SHP77 (cell line): ENCODE measurements around the gene RPS6KA2.
"Not testable (repeated sequence)": the region's sequence is repeated elsewhere in the genome, so short reads cannot be mapped to it uniquely, and the experiment has no call there.

Experiments used
- DNase-seq, 2 experiments: peaks; one replicate each; lab custom pipeline; 2025; lab: John Stamatoyannopoulos, UW

Gene RPS6KA2

DNA sequence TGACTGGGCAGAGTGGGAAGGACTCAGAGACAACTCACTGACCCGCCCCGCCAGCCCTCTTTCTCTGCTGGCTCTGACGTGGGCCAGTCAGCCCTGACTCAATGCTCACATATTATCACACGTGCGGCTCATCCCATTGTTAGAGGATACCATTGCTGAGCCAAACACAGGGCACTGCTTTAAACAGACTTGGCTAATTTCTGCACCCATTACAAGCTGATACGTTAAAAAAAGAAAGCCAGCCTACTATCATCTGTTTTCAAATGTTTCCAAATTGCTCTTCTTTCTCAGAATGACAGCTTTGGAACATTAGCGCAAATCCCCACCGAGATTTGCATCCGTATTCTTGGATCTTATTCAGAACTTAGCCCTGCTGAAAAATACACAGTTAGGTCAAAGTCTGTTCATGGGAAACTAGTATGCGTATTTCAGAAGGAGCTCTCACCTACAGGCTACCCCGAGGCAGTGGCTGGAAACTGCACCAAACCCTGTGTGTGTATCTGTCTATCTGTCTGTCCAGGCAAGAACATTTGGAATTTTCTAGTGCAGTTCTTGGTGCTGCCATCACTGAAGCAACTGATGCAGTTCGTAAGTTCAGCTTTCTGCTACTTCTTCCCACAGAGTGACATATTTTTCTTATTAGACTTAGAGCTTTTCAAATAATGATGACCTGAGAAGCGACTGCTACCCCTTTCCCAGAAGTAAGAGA, 73.3 kb downstream of the RPS6KA2 start:
- no peak for DNase-seq

DNA sequence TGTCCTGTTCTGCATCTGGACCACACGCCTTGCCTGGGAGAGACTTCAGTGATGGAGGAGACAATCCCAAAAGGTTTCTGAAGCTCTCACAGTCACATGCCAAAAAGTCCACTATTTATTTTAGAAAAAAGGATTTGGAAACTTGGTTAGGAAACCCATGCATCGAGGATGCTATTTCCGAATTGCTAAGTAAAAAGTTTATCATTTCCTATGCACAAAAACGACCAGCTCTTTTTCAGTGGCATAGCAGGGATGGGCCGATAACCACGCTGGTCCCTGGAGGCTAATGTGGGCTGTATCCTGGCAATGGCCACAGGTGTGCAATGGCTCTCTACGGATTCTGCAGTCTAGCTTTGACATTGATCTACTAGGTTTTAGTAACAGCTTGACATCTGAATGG, 74.5 kb downstream of the RPS6KA2 start:
- DNase-seq: no peak

DNA sequence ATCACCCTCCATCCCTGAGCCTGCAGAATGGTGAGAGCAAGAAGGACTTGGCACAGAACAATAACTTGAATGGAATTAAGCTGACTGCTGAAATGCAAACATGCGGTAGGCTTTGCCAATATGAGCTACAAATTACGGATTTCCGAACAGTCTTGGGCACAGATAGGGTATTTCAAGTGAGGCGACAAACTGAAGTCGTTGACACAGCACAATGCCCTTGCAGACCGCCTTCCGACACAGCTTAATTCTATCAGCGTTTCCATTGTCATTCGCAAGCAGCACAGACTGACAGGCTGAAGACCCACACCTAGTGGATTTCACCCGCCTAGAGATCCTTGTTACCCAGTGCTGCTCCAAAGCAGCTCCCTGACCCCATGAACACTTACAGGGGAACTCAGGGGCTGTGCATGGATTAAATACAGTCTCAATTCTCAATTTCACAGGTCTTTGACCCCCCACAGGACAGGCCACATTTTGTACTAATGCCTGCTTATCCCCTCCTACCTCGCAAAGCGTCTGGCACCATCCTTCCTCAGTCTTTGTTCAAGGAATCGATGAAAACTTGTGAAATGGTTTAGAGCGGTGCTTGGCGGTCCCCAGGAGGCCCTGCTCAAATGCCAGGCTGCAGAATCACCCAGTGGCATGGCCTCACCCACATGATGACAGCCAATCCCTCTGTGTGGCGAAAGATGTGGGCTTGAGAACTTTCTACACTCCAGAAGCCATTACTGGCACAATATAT, 75.1 kb downstream of the RPS6KA2 start:
- DNase-seq: no peak

DNA sequence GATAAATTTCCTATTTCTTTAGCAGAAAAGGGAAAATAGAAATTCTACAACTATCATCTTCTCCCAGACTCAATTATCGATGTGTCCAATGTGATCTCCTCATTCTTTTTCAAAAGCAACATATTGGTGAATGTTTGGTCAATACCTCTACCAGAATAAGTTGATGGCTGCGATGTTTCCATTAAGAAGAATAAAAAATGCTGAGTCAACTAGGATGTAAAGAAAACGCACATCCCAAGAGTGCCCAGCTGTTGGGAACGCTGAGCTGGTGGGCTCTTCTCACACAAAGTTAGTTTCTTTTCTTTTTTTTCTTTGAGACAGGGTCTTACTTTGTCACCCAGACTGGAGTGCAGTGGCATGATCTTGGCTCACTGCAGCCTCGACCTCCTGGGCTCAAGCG, 80.4 kb downstream of the RPS6KA2 start:
- no peak for DNase-seq

DNA sequence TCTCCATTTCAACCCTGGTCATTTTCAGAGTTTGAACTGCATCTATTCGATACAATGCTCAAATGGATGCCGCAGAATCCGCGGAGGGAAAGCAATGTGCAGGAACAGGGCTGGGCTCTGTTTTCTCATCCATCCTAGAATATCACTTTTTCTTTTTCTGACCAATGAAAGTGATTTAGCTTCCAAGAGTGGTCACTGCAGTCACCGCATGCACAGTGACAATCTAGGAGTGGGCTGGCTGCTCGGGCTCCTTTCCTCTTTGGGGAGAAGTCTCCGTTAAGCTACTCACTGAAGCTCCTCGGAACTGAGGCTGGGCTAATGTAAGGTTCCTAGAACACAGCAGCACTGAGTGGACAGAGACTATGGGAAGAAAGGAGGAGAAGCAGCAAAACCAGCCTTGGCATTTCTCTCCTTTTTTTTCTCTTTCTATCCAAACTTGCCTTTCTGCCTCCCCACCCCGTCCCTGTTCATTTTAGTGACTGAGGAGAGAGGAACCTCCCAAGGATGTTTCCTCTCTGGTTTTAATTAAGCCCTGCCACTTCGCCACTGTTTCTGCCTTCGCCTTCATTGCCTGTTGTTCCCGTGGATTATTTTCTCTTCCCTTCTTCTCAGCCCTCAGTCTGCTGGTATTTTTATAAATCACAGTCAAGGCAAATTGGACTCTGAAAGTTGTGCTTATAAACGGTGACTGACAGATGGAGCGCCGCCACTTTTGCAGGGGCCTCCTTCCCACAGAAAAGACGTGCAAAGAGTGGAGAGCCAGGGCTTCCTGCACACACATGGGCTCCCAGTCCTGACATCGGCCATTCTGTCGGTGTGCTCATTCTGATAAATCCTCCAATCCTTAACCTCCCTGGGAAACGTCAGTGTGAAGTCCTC, 81.7 kb downstream of the RPS6KA2 start:
- no peak for DNase-seq

DNA sequence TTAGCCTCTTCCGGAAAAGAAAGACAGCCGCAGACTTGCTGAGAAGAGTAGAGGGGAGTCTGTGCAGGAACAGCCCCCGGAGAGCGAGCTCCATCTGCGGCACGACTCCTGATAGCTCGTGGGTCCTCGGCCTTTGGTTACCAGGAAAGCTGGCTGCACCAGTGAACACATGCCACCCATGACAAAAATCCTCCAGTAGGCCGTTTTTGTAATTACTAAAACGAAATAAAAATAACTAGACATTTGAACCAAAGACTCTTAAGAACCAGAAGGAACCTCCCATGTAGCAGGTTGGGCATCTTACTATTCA, 82.8 kb downstream of the RPS6KA2 start:
- no peak for DNase-seq

DNA sequence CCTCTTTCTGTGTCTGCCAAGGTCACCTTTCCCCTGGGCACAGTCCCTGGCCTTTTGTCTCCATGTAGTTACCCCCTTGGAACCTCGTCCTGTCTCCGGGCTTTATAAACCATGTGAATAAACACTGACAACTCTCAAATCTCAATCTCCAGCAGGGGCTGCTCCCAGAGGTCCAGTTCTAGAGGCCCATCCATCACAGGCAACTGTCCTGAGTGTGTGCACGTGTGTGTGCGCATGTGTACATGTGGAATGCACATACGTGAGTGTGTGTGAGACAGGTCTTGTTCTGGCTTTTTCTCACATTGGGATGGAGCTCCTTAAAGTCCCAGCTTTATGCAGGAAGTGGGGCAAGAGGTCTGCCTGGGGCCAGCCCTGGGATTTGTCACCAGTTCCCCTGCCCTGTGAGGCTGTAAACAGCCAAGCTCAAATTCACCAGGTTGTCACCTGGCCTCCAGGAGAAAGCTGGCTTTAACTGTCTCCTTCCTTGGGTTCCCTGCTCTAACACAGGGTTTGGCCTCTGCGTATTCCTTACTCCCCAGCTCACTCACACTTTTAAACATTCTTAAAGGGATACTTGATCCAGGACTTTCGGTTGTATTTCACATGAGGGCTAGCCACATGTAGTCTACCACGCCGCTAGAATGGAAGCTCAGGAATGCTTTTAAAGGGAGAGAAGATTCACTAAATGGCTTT, 83.3 kb downstream of the RPS6KA2 start:
- DNase-seq: no peak

DNA sequence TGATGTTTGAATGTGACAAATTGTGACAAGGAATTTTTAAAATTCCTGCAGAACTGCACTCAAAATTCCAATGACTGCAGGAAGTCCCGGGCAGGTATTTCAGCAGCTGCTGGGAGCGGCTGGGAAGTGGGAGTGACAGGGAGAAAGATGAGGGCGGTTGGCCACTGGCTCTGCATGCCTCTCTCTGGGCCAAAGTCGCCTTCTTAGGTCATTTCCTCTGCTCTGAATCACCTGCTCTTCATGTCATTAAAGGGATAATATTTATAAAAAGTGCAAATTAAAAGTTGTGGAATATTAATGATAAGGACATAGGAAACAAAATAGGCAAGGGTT, 84.5 kb downstream of the RPS6KA2 start:
- no peak for DNase-seq

DNA sequence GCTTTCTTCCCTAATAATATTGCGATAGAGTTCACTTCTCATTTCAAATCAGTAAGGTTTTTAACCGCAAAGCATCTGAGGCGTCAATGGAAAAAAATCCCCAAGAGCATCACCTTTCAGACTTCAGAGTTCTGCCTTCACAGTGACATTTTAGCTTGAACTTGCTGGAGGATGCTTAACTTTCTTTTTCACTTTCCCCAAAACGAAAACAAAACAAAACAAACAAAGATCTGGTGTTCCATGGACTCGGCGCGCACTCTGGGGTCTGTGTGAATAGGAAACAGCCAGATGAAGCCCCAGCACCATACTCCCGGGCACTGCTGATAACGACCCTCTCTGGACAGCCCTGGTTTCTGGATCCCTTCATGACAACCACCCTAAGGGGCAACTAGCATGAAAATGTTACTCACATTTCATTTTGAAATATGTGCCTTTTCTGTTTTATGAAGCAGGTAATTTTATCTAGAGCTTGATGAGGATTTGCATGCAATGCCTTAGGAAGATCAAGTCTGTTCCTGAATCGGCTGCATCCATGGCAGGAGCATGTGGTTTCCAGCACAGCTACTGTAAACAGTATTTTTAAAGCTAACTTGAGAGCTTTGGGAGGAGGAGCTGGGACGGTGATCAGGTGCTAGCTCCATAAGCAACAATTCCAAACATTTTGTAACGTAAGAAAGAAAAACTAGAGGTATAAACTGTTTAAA, 85.0 kb downstream of the RPS6KA2 start:
- no peak for DNase-seq

DNA sequence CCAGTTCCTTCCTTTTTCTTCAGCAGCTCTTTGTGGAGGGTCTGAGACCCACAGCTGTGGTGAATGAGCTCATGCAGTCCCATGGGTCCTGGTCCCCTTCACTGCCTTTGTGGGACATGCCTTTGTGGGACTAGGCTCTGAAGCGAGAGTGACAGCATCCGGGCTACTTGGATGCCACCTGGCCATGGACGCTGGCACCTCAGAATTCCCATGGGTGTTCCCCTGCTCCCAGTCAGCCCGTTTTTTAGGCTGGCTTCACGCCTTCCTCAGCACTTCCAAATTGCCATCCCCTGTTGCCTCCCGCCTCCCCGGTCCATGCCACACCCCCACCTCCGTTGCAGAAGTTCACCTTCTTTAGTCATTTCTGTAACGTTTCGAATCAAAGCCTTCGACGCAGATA, 85.7 kb downstream of the RPS6KA2 start:
- no peak for DNase-seq

DNA sequence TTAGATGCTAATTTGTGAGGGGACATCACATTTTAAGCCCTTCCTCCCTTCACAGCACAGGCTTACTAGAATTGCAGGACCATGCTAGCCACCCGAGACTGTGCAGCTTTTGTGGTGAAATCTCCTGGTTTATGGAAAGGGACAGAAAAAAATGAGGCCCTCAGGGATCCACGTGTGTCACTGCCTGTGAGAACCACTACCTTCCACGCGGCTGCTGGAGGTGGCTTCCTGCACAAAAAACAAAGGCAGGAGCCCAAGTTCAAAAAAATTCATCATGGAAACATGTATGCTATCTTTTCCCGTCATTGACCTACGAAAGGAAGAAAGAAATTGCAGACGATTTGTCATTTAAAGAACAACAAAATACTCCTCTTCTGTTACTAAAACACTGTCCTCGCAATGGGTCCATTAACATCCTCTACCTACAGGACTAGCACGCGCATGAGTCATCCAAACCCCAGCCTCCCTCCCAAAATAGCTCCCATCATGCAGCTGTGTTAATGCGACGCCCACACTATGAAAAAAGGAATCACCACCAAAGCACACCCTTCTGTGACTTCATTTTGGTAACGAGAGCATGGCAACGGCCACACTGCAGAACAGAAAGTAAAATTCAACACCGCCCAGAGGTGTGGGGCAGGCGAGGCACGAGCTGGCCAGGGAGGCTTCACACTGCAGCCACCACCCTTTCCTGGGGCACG, 86.3 kb downstream of the RPS6KA2 start:
- DNase-seq: no peak

DNA sequence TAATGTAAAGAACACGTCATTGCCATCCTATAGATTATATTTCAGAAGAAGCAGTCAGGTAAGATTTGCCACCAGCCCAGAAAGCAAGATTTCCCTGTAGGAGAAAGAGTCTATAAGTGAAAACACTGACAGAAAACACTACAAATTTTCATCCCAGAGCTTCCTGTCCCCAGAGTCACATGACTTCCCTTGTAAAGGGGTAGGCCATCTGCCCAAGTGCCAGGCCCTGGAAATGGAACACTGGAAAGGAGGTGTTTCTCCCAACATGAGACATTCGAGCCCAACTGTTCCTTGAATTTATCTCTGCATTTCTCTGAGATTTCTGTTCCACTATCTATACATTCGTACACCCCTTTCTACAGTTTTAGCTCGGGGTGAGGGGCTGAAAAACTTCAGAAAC, 87.5 kb downstream of the RPS6KA2 start:
- no peak for DNase-seq

DNA sequence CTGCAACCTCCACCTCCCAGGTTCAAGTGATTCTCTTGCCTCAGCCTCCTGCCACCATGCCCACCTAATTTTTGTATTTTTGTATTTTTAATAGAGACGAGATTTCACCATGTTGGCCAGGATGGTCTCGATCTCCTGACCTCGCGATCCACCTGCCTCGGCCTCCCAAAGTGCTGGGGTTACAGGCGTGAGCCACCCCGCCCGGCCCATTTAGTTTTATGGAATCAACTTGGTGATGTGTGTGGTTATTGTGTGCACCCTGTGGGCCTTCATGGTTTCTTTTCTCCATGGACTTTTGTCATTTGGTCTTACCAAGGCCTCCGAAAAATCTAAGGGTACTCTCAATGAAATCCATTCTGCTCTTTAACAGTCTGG, 88.1 kb downstream of the RPS6KA2 start:
- DNase-seq: not testable (repeated sequence)

DNA sequence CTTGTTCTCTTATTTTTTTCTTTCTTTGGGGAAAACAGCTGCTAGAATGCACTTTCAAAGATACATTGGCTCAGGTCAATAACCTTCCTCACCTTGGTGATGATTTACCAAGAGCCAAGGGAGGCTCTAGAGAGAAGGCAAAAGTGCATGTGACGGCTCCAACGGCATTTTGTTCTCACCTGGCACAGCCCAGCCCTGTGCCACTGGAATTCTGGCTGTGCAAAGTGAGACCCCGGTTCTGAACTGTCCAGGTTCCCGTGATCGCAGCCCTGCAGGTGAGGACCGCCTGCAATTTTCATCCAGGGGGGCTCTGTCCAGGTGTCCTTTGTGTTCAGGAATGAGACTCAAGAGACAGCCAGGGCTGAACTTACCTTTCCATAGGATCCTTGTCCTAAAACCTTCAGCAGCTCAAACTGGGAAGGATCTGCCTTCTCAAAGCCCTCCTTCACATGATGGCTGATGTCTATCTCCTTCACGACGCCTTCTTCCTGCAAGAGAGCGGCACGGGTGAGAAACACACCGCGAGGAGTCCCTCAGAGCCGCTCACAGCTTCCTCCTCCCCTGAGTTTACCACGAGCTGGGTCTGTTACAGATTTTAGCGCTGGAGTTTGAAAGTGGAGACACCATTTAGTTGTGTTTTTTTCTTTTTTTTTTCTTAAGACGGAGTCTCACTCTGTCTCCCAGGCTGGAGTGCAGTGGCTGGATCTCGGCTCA, 88.6 kb downstream of the RPS6KA2 start:
- DNase-seq: no peak

DNA sequence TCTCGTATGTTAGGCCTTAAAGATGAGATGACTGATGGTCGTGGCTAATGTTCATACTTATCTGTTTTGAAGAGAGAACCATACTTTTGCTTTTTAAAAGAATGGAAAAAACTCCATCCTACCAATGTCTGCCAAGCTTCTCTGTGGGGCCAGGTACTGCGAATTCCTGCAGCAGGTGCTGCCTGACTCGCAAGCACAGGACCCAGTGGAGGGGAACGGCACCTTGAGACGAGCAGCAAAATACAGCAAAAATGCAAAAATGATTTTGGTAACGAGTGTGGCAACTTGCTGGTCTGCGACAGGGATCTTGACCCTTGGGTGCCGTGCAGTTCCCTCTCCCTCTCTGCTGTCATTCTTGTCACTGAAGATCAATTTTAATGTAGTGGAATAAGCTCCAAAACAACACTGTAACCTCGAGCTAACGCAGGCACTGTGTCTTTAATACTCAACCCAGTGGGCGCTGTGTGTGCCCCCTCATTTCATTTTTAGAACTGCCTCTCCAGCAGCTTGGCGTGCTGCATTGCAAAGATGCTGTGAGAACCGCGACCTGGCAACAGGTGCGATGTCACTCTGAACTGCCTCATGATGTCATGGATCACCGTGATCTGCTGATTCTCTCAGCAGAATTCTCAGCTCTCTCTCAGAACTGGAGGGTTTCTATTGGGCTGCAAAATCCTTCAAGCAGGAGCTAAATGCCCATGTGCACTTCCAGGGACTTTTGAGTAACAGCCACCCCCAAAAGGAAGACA, 92.2 kb downstream of the RPS6KA2 start:
- DNase-seq: no peak

DNA sequence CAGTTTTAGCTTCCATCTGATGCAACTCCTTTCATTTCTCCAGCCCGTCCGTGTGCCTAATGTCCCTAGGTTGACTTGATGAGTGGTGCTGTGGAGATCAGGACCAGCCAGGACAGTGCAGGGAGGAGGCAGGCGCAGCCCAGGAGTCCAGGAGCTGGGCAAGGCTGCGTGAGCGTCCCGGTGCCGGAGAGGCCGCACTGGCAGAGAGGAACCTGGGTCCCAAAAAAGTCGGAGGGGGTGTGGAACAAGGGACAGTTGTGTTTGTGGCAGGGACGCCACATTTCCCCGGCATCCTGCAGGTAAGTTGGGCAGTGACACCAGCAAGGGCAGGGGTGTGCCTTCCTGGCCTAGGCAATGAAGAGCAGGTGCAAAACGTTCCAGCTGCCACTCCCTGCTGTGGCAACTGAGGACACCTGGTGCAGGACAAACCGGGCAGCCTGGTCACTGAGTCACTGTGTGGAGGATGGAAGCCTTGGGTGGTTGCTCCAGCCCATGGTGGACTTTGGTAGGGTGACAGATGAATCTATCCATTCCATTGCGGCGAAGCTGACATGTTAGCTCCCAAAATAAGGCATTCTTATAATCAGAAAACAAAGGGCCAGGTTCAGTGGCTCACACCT, 93.7 kb downstream of the RPS6KA2 start:
- peak in 1 of 2 experiments; percentile 6 for DNase-seq

DNA sequence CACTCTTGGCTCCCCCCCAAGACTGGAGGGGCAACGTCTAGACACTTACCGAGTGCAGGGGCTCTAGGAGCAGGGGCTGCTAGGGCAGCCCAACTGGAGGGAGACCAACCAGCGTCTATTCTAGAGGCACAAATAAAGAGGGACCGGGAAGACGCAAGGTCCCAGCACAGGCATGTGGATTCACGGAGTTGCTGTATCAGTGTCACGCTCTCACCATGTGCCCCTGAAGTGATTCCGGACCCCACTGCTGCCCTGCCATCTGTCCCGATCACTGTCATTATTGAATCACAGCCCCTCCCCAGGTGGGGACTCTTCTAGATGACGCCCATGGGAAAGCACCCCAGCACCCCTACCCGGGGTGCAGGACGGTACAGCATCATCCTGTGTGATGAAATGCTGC, 94.7 kb downstream of the RPS6KA2 start:
- no peak for DNase-seq

DNA sequence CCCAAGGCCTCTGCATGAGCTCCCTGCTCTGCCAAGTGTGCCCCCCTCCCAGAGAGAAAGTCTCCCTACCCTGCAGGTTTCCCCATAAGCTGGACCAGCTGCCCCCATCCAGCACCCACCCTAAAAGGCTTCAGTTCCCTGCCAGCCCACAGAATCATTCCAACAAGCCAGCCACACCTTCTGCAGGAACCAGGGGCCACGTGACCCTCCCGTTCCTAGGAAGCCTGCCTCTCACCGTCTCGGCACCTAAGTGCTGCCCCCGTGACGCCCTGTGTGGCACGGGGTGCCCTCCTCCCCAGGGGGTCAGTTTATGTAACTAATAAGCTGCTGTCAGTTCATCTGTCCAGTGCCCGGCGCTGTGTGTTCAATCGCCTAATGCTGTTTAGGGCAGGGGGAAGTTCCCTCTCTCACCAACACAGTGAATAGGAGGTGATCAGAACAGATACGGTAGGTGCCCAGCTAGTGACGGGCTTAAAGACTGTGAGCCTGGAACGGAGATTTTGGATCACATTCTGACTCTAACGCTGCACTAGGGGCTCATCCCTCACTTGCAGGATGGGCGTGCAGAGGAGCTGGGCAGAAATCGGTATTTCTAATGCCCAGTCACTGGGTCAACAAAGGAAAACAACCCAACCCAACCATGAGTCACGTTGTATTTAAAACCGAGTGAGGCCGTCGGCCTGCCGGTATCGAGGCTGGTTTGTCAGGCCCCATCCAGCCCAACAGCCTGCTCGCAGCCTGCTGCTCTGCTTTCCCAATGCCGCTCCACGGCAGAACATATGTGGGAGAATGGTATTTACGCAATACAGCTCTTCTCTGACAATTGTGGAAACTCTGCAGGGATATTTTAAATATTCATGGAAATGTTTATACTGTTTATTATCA, 96.6 kb downstream of the RPS6KA2 start:
- no peak for DNase-seq
